ENCODE measurements around the gene HLA-C. TPM values are rescaled to one million over a fixed set of nuclear protein-coding genes. Genes with fewer than 3 reads are reported as not detected.

HLA-C gene
- total and polyA plus RNA-seq, 4 donors = 24.9 to 66.1 (median 59.5) TPM

DNA sequence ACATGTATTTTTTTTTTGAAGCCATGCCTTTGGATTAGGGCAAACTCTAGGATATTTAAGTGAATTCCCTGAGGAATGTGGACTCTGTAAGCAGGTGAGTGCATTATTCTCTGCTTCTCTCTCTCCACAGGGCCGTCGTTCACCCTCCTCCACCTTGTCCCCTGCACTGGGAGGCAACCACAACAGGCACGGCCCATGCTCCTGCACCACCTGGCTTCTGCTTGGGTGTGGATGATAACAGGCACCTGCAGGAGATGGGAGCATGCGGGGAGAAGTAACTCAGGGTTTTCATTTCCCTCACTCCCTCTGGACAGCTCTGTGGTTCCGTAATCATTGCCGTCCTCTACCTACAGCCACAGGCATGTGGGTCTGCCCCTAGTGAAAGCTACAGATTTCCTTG is 43.4 kb downstream of the HLA-C start:
- Histone ChIP-seq H3K4me1 (ENCODE audit: control insufficient read depth, insufficient read depth, low read length) (no peaks in the 10 kb centered on the region), H3K27me3 (ENCODE audit: control insufficient read depth, insufficient read depth, low read length) (no peaks in the 10 kb centered on the region), H3K36me3 (ENCODE audit: control insufficient read depth, insufficient read depth, low read length) (no peaks in the 10 kb centered on the region), H3K4me3 (ENCODE audit: low read depth, low read length) (no peak overlapping the region), H3K27ac (ENCODE audit: low read depth, low read length) (no peak overlapping the region), H3K9me3 (ENCODE audit: control insufficient read depth, insufficient read depth, low read length) (no peaks in the 10 kb centered on the region)
- no peak for DNase-seq (ENCODE audit: low read depth in 4 of 6, low spot score in 6 of 6)
- WGBS (ENCODE audit: insufficient coverage) = 96% methylated on average over 5 of the region's 6 CpGs

DNA sequence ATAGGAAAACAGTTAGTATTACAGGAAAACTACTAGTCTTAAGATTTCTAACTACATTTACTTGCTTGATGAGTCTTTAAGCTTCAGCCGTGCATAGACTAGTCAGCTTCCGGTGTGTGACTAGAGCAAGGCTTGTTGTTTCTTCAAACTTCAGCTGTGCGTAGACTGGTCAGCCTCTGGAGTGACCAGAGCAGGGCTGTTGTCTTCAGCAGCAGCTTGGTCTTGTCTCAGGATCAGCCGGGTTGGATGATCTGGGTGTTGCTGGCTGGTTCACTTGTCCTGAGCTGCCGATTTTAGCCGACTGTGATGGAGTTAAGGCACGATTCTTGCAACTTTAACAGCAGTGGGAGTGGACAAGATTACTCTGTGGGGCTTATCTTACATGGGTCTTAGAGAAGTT is 44.7 kb downstream of the HLA-C start:
- Histone ChIP-seq H3K4me3 (ENCODE audit: low read depth, low read length) (no peak overlapping the region), H3K36me3 (ENCODE audit: control insufficient read depth, insufficient read depth, low read length) (no peaks in the 10 kb centered on the region), H3K27me3 (ENCODE audit: control insufficient read depth, insufficient read depth, low read length) (no peaks in the 10 kb centered on the region), H3K9me3 (ENCODE audit: control insufficient read depth, insufficient read depth, low read length) (no peaks in the 10 kb centered on the region), H3K27ac (ENCODE audit: low read depth, low read length) (no peak overlapping the region), H3K4me1 (ENCODE audit: control insufficient read depth, insufficient read depth, low read length) (no peaks in the 10 kb centered on the region)
- no peak for DNase-seq (ENCODE audit: low read depth in 4 of 6, low spot score in 6 of 6)
- whole genome bisulfite sequencing (ENCODE audit: insufficient coverage) = 93% methylated on average over 7 of the region's 7 CpGs

DNA sequence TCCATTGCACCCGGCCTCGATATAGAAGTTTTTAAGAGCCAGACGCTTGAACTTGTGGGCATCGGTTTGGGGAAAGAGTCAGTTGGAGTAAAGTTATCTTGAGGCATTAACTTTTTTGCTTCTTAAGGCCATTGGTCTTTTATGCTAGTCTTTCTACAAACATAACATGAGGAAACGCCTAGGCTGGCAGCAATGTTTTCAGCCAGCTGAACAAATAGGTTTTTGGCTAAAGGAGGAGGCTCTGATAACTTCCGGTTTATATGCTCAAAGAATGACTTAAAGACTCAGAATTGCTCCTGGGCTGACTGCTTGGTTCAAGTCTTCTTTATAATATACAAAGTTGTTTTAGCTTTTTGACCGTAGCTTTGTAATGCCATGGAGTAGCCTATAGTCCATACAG is 46.2 kb downstream of the HLA-C start:
- no peak overlapping the region for H3K27ac ChIP-seq (ENCODE audit: low read depth, low read length)
- H3K4me3 ChIP-seq (ENCODE audit: low read depth, low read length) = no peak overlapping the region
- WGBS (ENCODE audit: insufficient coverage) = no CpG with 5 or more reads among the region's 7 CpGs
- H3K4me1 ChIP-seq (ENCODE audit: control insufficient read depth, insufficient read depth, low read length) = no peaks in the 10 kb centered on the region
- no peaks in the 10 kb centered on the region for H3K9me3 ChIP-seq (ENCODE audit: control insufficient read depth, insufficient read depth, low read length)
- H3K36me3 ChIP-seq (ENCODE audit: control insufficient read depth, insufficient read depth, low read length) = no peaks in the 10 kb centered on the region
- no peaks in the 10 kb centered on the region for H3K27me3 ChIP-seq (ENCODE audit: control insufficient read depth, insufficient read depth, low read length)
- DNase-seq (ENCODE audit: low read depth in 4 of 6, low spot score in 6 of 6) = no peak

DNA sequence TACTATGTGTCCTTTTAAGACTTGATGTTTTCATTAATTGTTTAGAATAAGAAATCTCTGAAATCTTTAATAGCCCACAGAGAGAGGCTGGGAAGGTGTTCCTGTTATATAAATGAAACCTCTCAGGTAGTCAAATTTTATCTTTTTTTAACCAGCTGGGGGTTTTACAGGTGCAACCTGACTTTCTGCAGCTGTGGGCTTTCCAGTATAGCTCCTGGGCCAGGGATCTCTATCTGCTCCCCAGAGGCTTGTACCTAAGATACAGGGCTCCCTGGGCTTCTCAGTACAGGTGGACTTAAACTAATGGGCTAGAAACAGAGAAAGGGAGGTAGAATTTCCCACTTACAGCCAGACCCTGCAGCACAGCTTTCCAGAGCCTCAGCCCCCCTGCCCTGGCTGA is 49.4 kb downstream of the HLA-C start:
- Histone ChIP-seq H3K9me3 (ENCODE audit: control insufficient read depth, insufficient read depth, low read length) (no peaks in the 10 kb centered on the region), H3K36me3 (ENCODE audit: control insufficient read depth, insufficient read depth, low read length) (no peaks in the 10 kb centered on the region), H3K27ac (ENCODE audit: low read depth, low read length) (no peak overlapping the region), H3K4me3 (ENCODE audit: low read depth, low read length) (no peak overlapping the region), H3K27me3 (ENCODE audit: control insufficient read depth, insufficient read depth, low read length) (no peaks in the 10 kb centered on the region), H3K4me1 (ENCODE audit: control insufficient read depth, insufficient read depth, low read length) (no peaks in the 10 kb centered on the region)
- DNase-seq (ENCODE audit: low read depth in 4 of 6, low spot score in 6 of 6) = no peak

Small RNA genes within 50 kb of the gene (small RNA-seq; reads per million reads assigned to genes)
- gene AL662844.1 (ENCODE audit: low replicate concordance) = not detected

Other genes starting within 250 kb of the HLA-C start
- gene C6orf15, start 159.5 kb downstream of the HLA-C start, total RNA-seq = not detected
- gene C6orf15, start 159.5 kb downstream of the HLA-C start, polyA plus RNA-seq (ENCODE audit: insufficient read length in 2 of 2) = not detected
- gene PSORS1C1, start 157.3 kb downstream of the HLA-C start, total RNA-seq = under 1 TPM in 1 of 2 donors, not detected in 1; 0.99 TPM
- under 1 TPM; 0.38 to 0.40 TPM for gene PSORS1C1, start 157.3 kb downstream of the HLA-C start, polyA plus RNA-seq (ENCODE audit: insufficient read length in 2 of 2)
- not detected for gene CDSN, start 151.6 kb downstream of the HLA-C start, total RNA-seq
- gene CDSN, start 151.6 kb downstream of the HLA-C start, polyA plus RNA-seq (ENCODE audit: insufficient read length in 2 of 2) = under 1 TPM in 1 of 2 donors, not detected in 1; 0.09 TPM
- gene PSORS1C2, start 133.0 kb downstream of the HLA-C start, total RNA-seq = not detected
- not detected for gene PSORS1C2, start 133.0 kb downstream of the HLA-C start, polyA plus RNA-seq (ENCODE audit: insufficient read length in 2 of 2)
- 10 to 100 TPM; 16.4 to 26.2 TPM for gene CCHCR1, start 114.3 kb downstream of the HLA-C start, total RNA-seq
- gene CCHCR1, start 114.3 kb downstream of the HLA-C start, polyA plus RNA-seq (ENCODE audit: insufficient read length in 2 of 2) = 10 to 100 TPM; 21.1 to 29.9 TPM
- 10 to 100 TPM; 10.1 to 18.7 TPM for gene TCF19, start 113.5 kb downstream of the HLA-C start, total RNA-seq
- 10 to 100 TPM; 13.9 to 17.5 TPM for gene TCF19, start 113.5 kb downstream of the HLA-C start, polyA plus RNA-seq (ENCODE audit: insufficient read length in 2 of 2)
- under 1 TPM; 0.22 to 0.59 TPM for gene POU5F1, start 101.4 kb downstream of the HLA-C start, total RNA-seq
- gene POU5F1, start 101.4 kb downstream of the HLA-C start, polyA plus RNA-seq (ENCODE audit: insufficient read length in 2 of 2) = 1 to 10 TPM; 1.1 to 1.2 TPM
- 100 to 1,000 TPM; 134 to 168 TPM for gene HLA-B, start 85.1 kb upstream of the HLA-C start, total RNA-seq
- gene HLA-B, start 85.1 kb upstream of the HLA-C start, polyA plus RNA-seq (ENCODE audit: insufficient read length in 2 of 2) = 100 to 1,000 TPM; 126 to 189 TPM
- 10 to 100 TPM in 1 of 2 donors, 1 to 10 TPM in 1; 5.9 to 23.6 TPM for gene MICA, start 131.5 kb upstream of the HLA-C start, total RNA-seq
- 1 to 10 TPM; 4.2 to 6.0 TPM for gene MICA, start 131.5 kb upstream of the HLA-C start, polyA plus RNA-seq (ENCODE audit: insufficient read length in 2 of 2)
- gene MICB, start 226.1 kb upstream of the HLA-C start, total RNA-seq = 1 to 10 TPM; 1.9 to 2.8 TPM
- gene MICB, start 226.1 kb upstream of the HLA-C start, polyA plus RNA-seq (ENCODE audit: insufficient read length in 2 of 2) = 1 to 10 TPM; 1.4 to 1.5 TPM